ENCODE measurements around the gene PLEKHG4B. TPM values are rescaled to one million over a fixed set of nuclear protein-coding genes. Genes with fewer than 3 reads are reported as not detected.
"Not testable (repeated sequence)": the region's sequence is repeated elsewhere in the genome, so short reads cannot be mapped to it uniquely, and the experiment has no call there.

Gene PLEKHG4B
- total RNA-seq, 2 experiments from 2014 or later: 0.03 TPM; not detected in 1

- POLR2A ChIA-PET: no interaction called here
- Mint-ChIP-seq H3K4me1 (no peaks in the 10 kb centered on the region), H3K9me3 (no peaks in the 10 kb centered on the region), H3K27me3 (peaks cover 4% of the 10 kb centered on the region), H3K4me3 (no peak overlapping the region), H3K27ac (no peak overlapping the region), H3K36me3 (no peaks in the 10 kb centered on the region)
- ATAC-seq (ENCODE audit: low read depth): no peak
- no peak for DNase-seq
Measured at GRCh38 chr5:162565-163337, 70.8 kb downstream of the PLEKHG4B start.

- DNase-seq (no peak), ATAC-seq (ENCODE audit: low read depth) (no peak)
- no peak overlapping the region for H3K27ac Mint-ChIP-seq
- H3K4me1 Mint-ChIP-seq: no peaks in the 10 kb centered on the region
- H3K36me3 Mint-ChIP-seq: no peaks in the 10 kb centered on the region
- peaks cover 4% of the 10 kb centered on the region for H3K27me3 Mint-ChIP-seq
- no peaks in the 10 kb centered on the region for H3K9me3 Mint-ChIP-seq
- POLR2A ChIA-PET: no interaction called here
- no peak overlapping the region for H3K4me3 Mint-ChIP-seq
Measured at GRCh38 chr5:163338-163620, 71.3 kb downstream of the PLEKHG4B start.

- H3K4me3 Mint-ChIP-seq: no peak overlapping the region
- POLR2A ChIA-PET: no interaction called here
- H3K9me3 Mint-ChIP-seq: no peaks in the 10 kb centered on the region
- no peaks in the 10 kb centered on the region for H3K4me1 Mint-ChIP-seq
- DNase-seq (no peak), ATAC-seq (ENCODE audit: low read depth) (no peak)
- H3K36me3 Mint-ChIP-seq: no peaks in the 10 kb centered on the region
- peaks cover 4% of the 10 kb centered on the region for H3K27me3 Mint-ChIP-seq
- no peak overlapping the region for H3K27ac Mint-ChIP-seq
Measured at GRCh38 chr5:163841-164240, 71.9 kb downstream of the PLEKHG4B start.

GRCh38 chr5:164244-164643, 72.3 kb downstream of the PLEKHG4B start:
- Mint-ChIP-seq H3K27me3 (peaks cover 4% of the 10 kb centered on the region), H3K27ac (no peak overlapping the region), H3K9me3 (no peaks in the 10 kb centered on the region), H3K36me3 (no peaks in the 10 kb centered on the region), H3K4me1 (no peaks in the 10 kb centered on the region), H3K4me3 (no peak overlapping the region)
- POLR2A ChIA-PET: no interaction called here
- ATAC-seq (ENCODE audit: low read depth): no peak
- no peak for DNase-seq

GRCh38 chr5:164783-165182, 72.8 kb downstream of the PLEKHG4B start:
- H3K36me3 Mint-ChIP-seq; H3K27me3 Mint-ChIP-seq; H3K4me3 Mint-ChIP-seq; H3K27ac Mint-ChIP-seq; POLR2A ChIA-PET; ATAC-seq (ENCODE audit: low read depth); DNase-seq; H3K4me1 Mint-ChIP-seq; H3K9me3 Mint-ChIP-seq: not testable (repeated sequence)

GRCh38 chr5:166441-167372, 74.7 kb downstream of the PLEKHG4B start:
- no peak for ATAC-seq (ENCODE audit: low read depth)
- Mint-ChIP-seq H3K36me3 (no peaks in the 10 kb centered on the region), H3K4me1 (no peaks in the 10 kb centered on the region), H3K4me3 (no peak overlapping the region), H3K27me3 (no peaks in the 10 kb centered on the region), H3K27ac (no peak overlapping the region), H3K9me3 (no peaks in the 10 kb centered on the region)
- DNase-seq: peak; percentile 12
- POLR2A ChIA-PET: no interaction called here

- POLR2A ChIA-PET: no interaction called here
- no peak for DNase-seq
- Mint-ChIP-seq H3K27me3 (no peaks in the 10 kb centered on the region), H3K4me3 (no peak overlapping the region), H3K27ac (no peak overlapping the region), H3K9me3 (no peaks in the 10 kb centered on the region), H3K36me3 (no peaks in the 10 kb centered on the region), H3K4me1 (no peaks in the 10 kb centered on the region)
- ATAC-seq (ENCODE audit: low read depth): no peak
Measured at GRCh38 chr5:167511-167910, 75.5 kb downstream of the PLEKHG4B start.

GRCh38 chr5:167982-168660, 76.2 kb downstream of the PLEKHG4B start:
- DNase-seq: no peak
- Mint-ChIP-seq H3K4me3 (no peak overlapping the region), H3K27me3 (no peaks in the 10 kb centered on the region), H3K27ac (no peak overlapping the region), H3K9me3 (no peaks in the 10 kb centered on the region), H3K36me3 (no peaks in the 10 kb centered on the region), H3K4me1 (no peaks in the 10 kb centered on the region)
- ATAC-seq (ENCODE audit: low read depth): no peak
- POLR2A ChIA-PET: no interaction called here

- no peak for DNase-seq
Measured at GRCh38 chr5:169071-169727, 77.2 kb downstream of the PLEKHG4B start.

GRCh38 chr5:169728-170094, 77.7 kb downstream of the PLEKHG4B start:
- POLR2A ChIA-PET: no interaction called here
- Mint-ChIP-seq H3K36me3 (no peaks in the 10 kb centered on the region), H3K9me3 (no peaks in the 10 kb centered on the region), H3K4me3 (no peak overlapping the region), H3K27ac (no peak overlapping the region), H3K27me3 (no peaks in the 10 kb centered on the region), H3K4me1 (no peaks in the 10 kb centered on the region)
- ATAC-seq (ENCODE audit: low read depth): no peak
- no peak for DNase-seq

More at GRCh38 chr5:169071-169727, 77.2 kb downstream of the PLEKHG4B start:
- H3K4me3 Mint-ChIP-seq: no peak overlapping the region
- H3K27me3 Mint-ChIP-seq: no peaks in the 10 kb centered on the region
- ATAC-seq (ENCODE audit: low read depth): no peak
- no peaks in the 10 kb centered on the region for H3K36me3 Mint-ChIP-seq
- H3K27ac Mint-ChIP-seq: no peak overlapping the region
- H3K4me1 Mint-ChIP-seq: no peaks in the 10 kb centered on the region
- POLR2A ChIA-PET: no interaction called here
- no peaks in the 10 kb centered on the region for H3K9me3 Mint-ChIP-seq

GRCh38 chr5:170971-171800, 79.2 kb downstream of the PLEKHG4B start:
- H3K36me3 Mint-ChIP-seq: no peaks in the 10 kb centered on the region
- DNase-seq: no peak
- no peak for ATAC-seq (ENCODE audit: low read depth)
- no peak overlapping the region for H3K27ac Mint-ChIP-seq
- H3K27me3 Mint-ChIP-seq: no peaks in the 10 kb centered on the region
- H3K4me1 Mint-ChIP-seq: no peaks in the 10 kb centered on the region
- POLR2A ChIA-PET: no interaction called here
- no peak overlapping the region for H3K4me3 Mint-ChIP-seq
- no peaks in the 10 kb centered on the region for H3K9me3 Mint-ChIP-seq

- Mint-ChIP-seq H3K4me3 (no peak overlapping the region), H3K27me3 (no peaks in the 10 kb centered on the region), H3K27ac (no peak overlapping the region), H3K36me3 (no peaks in the 10 kb centered on the region), H3K9me3 (no peaks in the 10 kb centered on the region), H3K4me1 (no peaks in the 10 kb centered on the region)
- ATAC-seq (ENCODE audit: low read depth) (no peak), DNase-seq (no peak)
- POLR2A ChIA-PET: no interaction called here
Measured at GRCh38 chr5:171801-172331, 79.9 kb downstream of the PLEKHG4B start.
